HG03139 (cell line): Measurements from ENCODE around the gene CYP2C19.
"Not testable (repeated sequence)": the region's sequence is repeated elsewhere in the genome, so short reads cannot be mapped to it uniquely, and the experiment has no call there.

Experiments used
- ATAC-seq: cut with Tn5 transposase; IDR thresholded peaks from one replicate; pipeline ENCODE4 v1.9.1; 2021; ENCODE audit not compliant: unreplicated experiment

The CYP2C19 gene

DNA sequence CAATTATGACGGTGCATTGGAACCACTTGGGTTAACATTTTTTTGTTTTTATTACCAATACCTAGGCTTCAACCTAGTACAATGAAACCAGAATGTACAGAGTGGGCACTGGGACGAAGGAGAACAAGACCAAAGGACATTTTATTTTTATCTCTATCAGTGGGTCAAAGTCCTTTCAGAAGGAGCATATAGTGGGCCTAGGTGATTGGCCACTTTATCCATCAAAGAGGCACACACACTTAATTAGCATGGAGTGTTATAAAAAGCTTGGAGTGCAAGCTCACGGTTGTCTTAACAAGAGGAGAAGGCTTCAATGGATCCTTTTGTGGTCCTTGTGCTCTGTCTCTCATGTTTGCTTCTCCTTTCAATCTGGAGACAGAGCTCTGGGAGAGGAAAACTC is at the start of gene CYP2C19:
Gene CYP2C19, plus strand, starts transcription at position 289 of the 400 bp plus-strand sequence. Its CDS starts 25 bp downstream, at position 314.
- ATAC-seq: no peak

DNA sequence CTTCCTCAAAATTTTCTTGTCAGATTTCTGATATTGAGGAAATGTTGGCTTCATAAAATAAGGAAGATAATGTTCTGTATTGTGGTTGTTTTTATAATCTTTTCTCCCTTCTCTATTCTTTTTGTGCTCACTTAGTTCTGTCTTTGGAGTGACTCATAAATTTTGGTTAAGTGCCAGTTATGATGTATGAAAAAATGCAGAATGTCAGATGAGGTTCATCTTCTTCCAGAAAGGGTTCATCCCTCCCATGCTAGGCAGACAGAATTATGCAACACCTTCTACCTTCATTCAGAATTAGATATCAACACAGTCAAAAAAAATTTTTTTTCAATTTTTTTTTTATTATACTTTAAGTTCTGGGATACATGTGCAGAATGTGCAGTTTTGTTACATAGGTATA is 36.6 kb upstream of the CYP2C19 start:
- no peak for ATAC-seq

DNA sequence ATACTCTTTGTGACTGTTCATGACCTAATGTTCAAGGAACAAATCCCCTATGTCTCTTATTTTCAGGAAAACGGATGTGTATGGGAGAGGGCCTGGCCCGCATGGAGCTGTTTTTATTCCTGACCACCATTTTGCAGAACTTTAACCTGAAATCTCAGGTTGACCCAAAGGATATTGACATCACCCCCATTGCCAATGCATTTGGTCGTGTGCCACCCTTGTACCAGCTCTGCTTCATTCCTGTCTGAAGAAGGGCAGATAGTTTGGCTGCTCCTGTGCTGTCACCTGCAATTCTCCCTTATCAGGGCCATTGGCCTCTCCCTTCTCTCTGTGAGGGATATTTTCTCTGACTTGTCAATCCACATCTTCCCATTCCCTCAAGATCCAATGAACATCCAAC is 27.3 kb upstream of the CYP2C19 start:
- ATAC-seq: no peak

DNA sequence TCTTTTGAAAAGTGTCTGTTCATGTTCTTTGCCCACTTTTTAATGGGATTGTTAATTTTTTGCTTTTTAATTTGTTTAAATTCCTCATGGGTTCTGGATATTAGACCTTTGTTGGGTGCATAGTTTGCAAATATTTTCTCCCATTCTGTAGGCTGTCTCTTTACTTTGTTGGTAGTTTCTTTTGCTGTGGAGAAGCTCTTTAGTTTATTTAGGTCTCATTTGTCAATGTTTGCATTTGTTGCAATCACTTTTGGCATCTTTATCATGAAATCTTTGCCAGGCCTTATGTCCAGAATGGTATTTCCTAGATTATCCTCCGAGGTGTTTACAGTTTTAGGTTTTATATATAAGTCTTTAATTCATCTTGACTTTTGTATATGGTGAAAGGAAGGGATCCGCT is 23.9 kb upstream of the CYP2C19 start:
- no peak for ATAC-seq

DNA sequence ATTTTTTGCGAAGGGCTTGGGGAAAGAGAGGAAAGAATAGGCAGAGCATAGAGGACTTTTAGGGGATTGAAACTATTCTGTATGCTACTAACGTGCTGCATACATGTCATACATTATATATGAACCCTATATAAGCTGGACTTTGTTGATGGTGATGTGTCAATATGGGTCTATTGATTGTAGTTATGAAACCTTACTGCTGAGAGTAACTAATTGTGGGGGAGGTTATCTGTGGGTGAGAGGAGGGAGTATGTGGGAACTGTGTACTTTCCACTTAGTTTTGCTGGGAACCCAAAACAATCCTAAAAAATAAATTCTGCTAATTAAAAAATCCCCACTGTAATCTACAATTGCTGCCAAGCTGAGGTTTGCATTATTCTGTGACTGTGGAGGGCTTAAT is 15.3 kb upstream of the CYP2C19 start:
- ATAC-seq: no peak

DNA sequence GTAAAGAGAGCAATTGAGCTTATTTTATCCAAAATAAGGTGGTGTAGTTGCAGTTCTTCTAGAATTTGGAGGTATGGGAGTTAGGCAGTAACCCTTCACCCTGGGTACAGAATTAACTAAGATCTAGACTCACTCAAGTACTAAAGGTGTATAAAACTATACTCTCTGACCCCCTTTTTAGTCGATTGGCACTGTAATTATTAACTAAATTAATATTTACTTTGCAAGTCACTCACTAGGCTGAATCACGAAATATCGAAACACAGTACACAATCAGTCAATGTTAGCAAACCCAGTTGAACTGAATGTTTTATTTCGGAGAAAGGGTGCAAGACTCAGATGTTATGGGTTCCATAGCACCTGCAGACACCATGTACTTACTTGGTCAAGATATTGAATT is 14.6 kb upstream of the CYP2C19 start:
- ATAC-seq: no peak

DNA sequence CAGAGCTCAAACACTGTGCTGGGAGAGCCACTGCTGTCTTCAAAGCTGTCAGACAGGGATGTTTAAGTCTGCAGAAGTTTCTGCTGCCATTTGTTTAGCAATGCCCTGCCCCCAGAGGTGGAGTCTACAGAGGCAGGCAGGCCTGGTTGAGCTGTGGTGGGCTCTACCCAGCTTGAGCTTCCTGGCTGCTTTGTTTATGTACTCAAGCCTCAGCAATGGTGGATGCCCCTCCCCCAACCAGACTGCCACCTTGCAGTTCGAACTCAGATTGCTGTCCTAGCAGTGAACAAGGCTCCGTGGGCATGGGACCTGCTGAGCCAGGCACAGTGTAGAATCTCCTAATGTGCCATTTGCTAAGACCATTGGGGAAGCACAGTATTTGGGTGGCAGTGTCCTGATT is 4.6 kb upstream of the CYP2C19 start:
- ATAC-seq: no peak

DNA sequence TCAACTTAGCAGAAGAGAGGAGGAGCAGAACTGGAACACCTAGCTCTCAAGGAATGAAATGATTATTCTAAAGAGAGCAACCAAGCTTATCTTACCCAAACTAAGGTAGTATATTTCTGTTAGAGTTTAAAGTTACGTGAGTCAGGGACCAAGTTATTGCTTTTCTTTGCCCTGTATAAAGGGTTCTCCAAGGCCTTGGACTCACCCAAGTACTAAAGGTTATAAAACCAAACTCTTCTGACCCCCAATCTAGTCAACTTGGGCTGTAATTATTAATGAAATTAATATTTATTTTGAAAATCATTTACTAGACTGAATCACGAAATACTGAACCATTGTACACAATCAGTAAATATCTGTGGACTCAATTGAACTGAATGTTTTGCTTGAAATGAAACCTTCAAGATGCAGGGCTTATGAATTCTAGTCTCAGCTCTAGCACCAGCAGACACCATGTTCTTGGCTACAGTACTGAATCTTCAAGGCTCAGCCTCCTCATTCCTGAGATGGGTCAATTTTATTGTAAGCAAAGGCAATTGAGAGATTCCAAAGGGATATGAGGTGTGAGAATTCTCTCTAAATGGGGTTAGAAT is 1.8 kb upstream of the CYP2C19 start:
- no peak for ATAC-seq

DNA sequence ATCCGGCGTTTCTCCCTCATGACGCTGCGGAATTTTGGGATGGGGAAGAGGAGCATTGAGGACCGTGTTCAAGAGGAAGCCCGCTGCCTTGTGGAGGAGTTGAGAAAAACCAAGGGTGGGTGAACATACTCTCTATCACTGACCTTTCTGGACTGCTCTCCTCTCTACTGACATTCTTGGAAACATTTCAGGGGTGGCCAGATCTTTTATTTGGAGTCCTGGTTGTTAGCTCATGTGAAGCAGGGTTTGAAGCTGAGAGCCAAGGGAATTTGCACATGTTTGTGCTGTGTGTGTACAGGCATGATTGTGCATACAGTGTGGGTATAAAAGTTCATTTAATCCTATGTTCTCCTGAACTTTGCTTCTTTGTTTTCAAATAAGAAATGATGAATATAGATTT is 12.9 kb downstream of the CYP2C19 start:
- not testable (repeated sequence) for ATAC-seq

DNA sequence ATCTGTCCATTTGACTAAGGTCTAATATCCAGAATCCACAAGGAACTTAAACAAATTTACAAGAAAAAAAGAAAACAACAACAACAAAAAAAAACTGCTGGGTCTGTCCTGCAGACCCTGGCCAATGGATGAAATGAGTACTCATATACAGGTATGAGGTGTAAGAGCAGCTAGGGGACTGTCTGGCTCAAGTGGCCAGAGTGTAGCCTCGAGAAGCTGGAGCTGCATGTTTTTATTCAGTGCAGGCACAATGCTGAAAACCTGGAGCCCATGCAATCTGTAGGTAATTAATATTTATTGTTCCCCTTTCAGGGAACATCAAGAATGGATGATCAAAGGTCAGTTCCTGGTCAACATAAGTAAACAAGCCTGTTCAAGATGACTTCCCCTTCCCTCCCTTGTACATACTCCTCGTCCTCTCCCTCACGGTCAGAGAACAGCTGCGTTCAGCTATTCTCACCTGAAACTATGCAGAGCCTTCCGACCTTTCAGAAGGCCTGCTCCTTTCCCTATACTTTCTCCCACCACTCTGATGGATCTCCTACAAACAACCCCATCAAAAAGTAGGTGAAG is 15.5 kb downstream of the CYP2C19 start:
- no peak for ATAC-seq

DNA sequence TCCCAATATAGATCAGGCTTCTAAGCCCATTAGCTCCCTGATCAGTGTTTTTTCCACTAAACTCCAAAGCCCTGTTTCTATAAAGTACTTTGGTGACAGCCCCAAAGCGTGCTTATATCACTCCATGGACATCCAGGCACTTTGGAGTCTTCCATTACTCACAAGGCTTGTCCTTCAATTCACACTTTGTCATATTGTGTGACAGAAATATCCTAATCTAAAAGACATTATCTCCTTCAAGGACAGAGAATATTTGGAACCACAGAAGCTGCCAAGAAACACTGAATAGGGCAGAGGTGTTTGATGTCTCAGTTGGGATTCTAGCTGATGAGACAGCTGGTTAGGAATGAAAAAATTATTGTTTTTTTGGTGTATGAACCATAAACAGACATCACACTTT is 18.4 kb downstream of the CYP2C19 start:
- ATAC-seq: no peak

DNA sequence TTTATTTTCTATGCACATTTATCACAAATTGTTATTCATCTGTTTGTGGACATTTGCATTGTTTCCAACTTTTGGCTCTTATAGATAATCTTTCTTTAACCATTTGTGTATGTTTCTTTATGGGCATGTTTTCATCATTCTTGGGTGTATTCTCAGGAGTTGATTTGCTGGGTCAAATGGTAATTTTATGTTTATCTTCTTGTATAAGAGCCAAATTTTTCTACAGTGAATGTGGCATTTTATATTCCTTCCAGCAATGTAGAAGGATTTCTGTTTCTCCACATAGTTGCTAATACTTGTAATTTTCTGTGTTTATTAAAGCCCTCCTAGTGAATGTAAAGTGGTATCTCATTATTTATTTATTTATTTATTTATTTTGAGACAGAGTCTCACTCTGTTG is 21.8 kb downstream of the CYP2C19 start:
- no peak for ATAC-seq

DNA sequence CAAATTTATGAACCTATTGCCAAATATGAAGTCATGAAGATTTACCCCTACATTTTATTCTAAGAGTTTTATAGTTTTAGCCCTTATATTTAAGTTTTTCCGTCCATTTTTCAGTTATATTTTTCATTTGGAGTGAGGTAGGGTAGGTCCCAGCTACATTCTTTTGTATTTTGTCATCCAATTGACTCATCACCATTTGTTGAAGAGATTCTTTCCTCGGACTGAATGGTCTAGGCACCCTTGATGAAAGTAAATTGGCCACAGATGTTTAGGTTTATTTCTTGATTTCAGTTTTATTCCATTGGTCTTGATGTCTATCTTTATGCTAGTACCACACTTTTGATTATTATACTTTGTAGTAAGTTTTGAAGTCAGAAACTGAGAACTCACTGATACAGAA is 22.7 kb downstream of the CYP2C19 start:
- ATAC-seq: no peak

DNA sequence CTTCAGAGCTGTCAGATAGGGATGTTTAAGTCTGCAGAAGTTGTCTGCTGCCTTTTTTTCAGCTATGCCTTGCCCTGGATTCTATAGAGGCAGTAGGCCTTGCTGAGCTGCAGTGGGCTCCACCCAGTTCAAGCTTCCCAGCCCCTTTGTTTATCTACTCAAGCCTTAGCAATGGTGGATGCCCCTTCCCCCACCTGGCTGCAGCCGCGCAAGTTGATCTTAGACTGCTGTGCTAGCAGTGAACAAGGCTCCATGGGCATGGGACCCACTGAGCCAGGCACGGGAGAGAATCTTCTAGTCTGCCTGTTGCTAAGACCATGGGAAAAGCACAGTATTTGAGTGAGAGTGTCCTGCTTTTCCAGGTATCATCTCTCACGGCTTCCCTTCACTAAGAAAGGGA is 38.1 kb downstream of the CYP2C19 start:
- ATAC-seq: not testable (repeated sequence)

DNA sequence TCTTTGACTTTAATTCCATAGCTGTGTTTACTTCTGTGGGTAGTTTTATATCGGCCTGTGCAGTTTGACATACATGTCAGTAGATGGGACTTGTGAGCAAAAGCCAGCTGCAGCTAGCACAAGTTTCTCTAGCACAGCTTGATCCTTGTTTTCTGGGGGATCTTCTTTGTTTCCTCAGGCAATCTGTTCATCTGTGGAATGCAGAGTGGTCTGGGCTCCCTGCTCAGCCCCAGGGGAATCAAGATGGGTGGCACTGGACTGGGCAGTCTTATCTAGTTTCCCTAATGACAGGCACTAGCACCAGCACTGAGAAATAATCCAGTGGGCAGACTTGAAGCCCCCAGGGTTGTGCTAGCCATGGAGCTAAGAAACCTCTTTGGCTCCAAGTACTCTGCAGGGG is 40.8 kb downstream of the CYP2C19 start:
- ATAC-seq: no peak

DNA sequence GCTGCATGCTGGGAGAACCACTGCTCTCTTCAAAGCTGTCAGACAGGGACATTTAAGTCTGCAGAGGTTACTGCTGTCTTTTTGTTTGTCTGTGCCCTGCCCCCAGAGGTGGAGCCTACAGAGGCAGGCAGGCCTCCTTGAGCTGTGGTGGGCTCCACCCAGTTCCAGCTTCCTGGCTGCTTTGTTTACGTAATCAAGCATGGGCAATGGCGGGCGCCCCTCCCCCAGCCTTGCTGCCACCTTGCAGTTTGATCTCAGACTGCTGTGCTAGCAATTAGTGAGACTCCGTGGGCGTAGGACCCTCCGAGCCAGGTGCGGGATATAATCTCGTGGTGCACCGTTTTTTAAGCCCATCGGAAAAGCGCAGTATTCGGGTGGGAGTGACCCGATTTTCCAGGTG is 67.5 kb downstream of the CYP2C19 start:
- ATAC-seq: not testable (repeated sequence)

DNA sequence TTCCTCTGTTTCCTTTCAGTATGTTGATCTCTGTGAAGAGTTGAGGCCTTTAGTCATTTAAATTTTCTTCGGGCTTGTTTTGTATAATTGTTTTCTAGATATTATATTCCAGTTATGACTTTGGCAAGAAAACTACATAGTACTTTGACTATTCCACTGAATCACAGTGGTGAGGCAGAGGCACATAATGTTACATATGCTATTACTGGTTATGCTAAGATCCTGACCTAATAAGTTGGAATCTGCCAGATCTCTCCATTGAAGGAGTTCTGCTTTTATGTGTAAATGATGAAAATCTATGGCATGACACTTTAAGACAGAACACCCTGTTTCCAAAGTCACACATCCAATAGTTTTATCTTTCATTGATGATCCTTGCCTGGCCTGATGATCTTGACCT is 83.7 kb downstream of the CYP2C19 start:
- ATAC-seq: no peak

DNA sequence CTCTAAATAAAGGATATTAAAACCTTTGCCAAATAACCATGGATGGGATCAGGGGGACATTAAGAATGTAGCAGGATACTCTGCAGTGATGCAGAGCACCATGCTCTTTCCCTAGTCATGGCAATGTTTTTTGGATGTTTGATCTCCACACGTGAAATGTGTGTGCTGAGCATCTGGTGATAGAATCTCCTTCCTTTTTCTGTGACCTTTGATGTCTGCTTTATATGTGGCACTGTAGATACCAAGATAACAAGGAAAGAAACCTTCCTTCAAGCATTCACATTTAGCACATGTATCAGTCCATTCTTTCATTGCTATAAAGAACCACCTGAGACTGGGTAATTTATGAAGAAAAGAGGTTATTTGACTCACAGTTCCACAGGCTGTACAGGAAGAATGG is 88.3 kb downstream of the CYP2C19 start:
- ATAC-seq: no peak

DNA sequence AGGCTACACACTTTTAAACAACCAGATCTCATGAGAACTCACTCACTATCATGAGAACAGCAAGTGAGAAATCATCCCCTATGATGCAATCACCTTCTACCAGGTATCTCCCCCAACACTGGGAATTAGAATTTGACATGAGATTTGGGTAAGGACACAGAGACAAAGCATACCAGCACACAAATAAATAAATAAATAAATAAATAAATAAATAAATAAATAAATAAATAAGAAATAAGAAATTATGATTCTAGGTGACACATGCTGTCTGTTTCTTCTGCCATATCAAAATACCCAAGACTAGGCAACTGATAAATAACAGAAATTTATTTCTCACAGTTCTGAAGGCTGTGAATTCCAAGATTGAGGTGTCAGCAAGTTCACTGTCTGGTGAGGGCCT is 88.8 kb downstream of the CYP2C19 start:
- ATAC-seq: no peak

DNA sequence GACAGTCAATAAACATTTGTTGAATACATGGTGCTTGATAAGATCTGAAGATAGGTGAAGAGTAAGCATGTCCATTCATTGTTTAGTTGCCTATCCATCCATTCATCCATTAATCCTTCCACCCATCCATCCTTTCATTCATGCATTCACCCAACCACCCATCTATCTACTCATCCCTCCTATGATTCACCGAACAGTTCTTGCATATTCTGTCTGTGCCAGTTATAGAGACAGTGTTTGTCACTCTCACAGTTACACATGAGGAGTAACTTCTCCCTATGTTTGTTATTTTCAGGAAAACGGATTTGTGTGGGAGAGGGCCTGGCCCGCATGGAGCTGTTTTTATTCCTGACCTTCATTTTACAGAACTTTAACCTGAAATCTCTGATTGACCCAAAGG is 90.0 kb downstream of the CYP2C19 start:
- ATAC-seq: no peak

DNA sequence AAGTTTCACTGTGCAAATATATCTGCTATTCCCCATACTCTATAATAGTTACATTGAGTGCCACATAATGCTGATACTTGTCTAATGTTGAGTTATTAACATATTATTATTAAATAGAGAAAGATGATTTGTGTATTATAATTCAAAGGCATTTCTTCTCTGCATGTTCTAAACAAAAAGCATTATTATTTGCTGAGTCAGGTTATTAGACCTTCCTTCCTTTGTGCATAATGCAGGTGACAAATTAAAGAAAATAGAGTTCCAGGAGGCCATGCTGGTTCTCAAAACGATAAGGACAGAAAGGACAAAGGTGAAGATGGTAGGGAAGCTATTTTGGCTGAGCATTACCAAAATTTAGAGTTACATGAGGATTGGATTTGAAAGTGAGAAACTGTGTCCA is 90.6 kb downstream of the CYP2C19 start:
- no peak for ATAC-seq

DNA sequence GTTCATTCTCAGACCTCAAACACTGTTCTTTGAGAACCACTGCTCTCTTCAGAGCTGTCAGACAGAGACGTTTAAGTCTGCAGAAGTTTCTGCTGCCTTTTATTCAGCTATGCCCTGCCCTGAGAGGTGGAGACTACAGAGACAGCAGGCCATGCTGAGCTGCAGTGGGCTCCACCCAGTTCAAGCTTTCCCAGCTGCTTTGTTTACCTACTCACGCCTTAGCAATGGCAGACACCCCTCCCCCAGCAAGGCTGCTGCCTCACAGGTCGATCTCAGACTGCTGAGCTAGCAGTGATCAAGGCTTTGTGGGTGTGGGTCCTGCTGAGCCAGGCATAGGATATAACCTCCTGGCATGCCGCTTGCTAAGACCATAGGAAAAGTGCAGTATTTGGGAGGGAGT is 95.5 kb downstream of the CYP2C19 start:
- no peak for ATAC-seq

DNA sequence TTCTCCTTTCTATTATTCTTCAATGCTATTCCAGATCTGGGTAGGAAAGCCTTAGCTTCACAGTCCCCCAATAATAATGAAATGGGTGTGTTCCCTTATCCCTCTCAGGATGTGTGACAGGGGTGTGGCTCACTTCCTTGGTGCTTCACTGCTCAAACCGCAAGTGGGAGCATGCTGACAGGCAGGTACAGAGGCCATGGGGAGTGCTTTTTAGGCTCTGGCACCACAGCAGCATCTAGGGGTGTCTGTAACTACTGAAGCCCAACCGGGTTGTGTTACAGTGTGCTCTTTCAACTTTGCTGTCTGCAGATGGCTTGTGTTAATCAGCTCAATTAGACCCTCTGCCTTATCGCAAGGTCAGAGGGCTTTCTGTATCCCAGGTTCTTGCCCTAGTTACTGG is 96.6 kb downstream of the CYP2C19 start:
- no peak for ATAC-seq
